Measurements from ENCODE around the gene XKR3.
"Not testable (repeated sequence)": the region's sequence is repeated elsewhere in the genome, so short reads cannot be mapped to it uniquely, and the experiment has no call there.

XKR3 gene

DNA sequence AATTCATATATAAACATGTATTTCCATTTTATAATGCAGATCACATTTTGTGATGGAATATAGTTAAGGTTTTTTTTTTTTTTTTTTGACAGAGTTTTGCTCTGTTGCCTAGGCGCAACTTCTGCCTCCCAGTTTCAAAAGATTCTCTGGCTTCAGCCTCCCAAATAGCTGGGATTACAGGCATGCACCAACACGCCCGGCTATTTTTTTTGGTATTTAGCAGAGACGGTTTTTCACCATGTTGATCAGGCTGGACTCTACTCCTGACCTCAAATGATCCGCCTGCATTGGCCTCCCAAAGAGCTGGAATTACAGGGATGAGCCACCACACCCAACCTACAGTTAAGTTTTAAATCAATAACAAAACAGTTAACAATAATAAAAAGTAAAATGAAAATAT, 18.8 kb downstream of the XKR3 start:
- no peak for TF ChIP-seq ZNF274 (IDR thresholded peaks at IDR 0.05; ENCODE audit: low read depth, low read length)
- TF ChIP-seq YY1 (IDR thresholded peaks at IDR 0.05; ENCODE audit: insufficient read depth, insufficient read length) = no peak
- TF ChIP-seq SUZ12 (IDR thresholded peaks at IDR 0.05; ENCODE audit: extremely low read depth, insufficient read depth, insufficient read length) = no peak
- no peak for DNase-seq (ENCODE audit: low read depth, low spot score)
- H3K9me3 ChIP-seq (ENCODE audit: insufficient read depth, low read length) = no peaks in the 10 kb centered on the region

DNA sequence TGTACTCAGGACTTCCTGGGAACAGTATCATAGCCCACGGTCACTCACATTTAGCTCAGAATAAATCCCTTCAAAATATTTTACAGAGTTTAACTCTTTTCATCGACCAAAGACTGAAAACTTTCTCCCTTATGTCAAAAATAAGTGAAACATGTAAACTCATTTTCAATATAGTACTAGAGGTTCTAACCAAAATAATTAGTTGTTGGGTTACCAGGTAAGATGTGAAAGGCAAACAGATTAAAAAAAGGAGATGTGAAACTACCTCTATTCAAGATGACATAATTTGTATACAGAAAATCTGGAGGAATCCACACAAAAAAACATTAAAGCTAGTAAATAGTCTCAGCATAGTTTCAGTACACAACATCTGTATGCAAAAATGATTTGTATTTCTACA, 20.3 kb downstream of the XKR3 start:
- Histone ChIP-seq H3K9ac (ENCODE audit: insufficient read length, low read depth) (no peak overlapping the region), H3K4me1 (ENCODE audit: insufficient read depth, insufficient read length) (no peaks in the 10 kb centered on the region), H3K4me3 (ENCODE audit: insufficient read length, low read depth) (no peak overlapping the region), H3K9me3 (ENCODE audit: insufficient read depth, low read length) (no peaks in the 10 kb centered on the region), H3K27me3 (ENCODE audit: insufficient read depth, insufficient read length) (no peaks in the 10 kb centered on the region), H3K36me3 (ENCODE audit: insufficient read depth, insufficient read length, low read length) (no peaks in the 10 kb centered on the region)
- TF ChIP-seq YY1 (IDR thresholded peaks at IDR 0.05; ENCODE audit: insufficient read depth, insufficient read length) (no peak), SUZ12 (IDR thresholded peaks at IDR 0.05; ENCODE audit: extremely low read depth, insufficient read depth, insufficient read length) (no peak), ZNF274 (IDR thresholded peaks at IDR 0.05; ENCODE audit: low read depth, low read length) (no peak)
- no peak for DNase-seq (ENCODE audit: low read depth, low spot score)

More for the DNA sequence above, 18.8 kb downstream of the XKR3 start:
- no peaks in the 10 kb centered on the region for H3K4me1 ChIP-seq (ENCODE audit: insufficient read depth, insufficient read length)
- no peak overlapping the region for H3K9ac ChIP-seq (ENCODE audit: insufficient read length, low read depth)
- no peak overlapping the region for H3K4me3 ChIP-seq (ENCODE audit: insufficient read length, low read depth)
- H3K27me3 ChIP-seq (ENCODE audit: insufficient read depth, insufficient read length) = no peaks in the 10 kb centered on the region
- no peaks in the 10 kb centered on the region for H3K36me3 ChIP-seq (ENCODE audit: insufficient read depth, insufficient read length, low read length)

DNA sequence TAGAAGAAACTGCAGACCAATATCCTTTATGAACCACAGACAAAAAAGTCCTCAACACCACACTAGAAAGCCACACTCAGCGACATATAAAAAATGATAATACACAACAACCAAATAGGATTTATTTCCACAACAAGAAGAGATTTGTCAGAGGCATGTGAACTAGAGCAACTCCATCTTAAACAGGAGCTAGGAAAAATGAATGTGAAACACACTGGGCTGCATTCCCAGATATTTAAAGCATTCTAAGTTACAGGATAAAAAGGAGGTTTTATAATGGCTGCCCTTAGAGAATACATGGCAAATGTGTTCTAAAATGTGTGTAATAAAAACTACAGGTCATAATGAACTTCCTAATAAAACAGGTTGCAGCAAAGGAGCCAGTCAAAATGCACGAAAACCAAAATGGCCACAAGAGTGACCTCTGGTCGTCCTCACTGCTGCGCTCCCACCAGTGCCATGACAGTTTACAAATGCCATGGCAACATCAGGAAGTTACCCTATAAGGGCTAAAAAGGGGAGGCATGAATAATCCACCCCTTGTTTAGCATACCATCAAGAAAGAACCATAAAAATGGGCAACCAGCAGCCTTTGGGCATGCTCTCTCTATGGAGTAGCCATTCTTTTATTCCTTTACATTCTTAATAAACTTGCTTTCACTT, 21.8 kb downstream of the XKR3 start:
- Histone ChIP-seq H3K36me3 (ENCODE audit: insufficient read depth, insufficient read length, low read length) (no peaks in the 10 kb centered on the region), H3K27me3 (ENCODE audit: insufficient read depth, insufficient read length) (no peaks in the 10 kb centered on the region), H3K4me1 (ENCODE audit: insufficient read depth, insufficient read length) (no peaks in the 10 kb centered on the region), H3K9me3 (ENCODE audit: insufficient read depth, low read length) (no peaks in the 10 kb centered on the region), H3K9ac (ENCODE audit: insufficient read length, low read depth) (no peak overlapping the region), H3K4me3 (ENCODE audit: insufficient read length, low read depth) (no peak overlapping the region)
- TF ChIP-seq ZNF274 (IDR thresholded peaks at IDR 0.05; ENCODE audit: low read depth, low read length) (no peak), SUZ12 (IDR thresholded peaks at IDR 0.05; ENCODE audit: extremely low read depth, insufficient read depth, insufficient read length) (no peak), YY1 (IDR thresholded peaks at IDR 0.05; ENCODE audit: insufficient read depth, insufficient read length) (no peak)
- no peak for DNase-seq (ENCODE audit: low read depth, low spot score)

DNA sequence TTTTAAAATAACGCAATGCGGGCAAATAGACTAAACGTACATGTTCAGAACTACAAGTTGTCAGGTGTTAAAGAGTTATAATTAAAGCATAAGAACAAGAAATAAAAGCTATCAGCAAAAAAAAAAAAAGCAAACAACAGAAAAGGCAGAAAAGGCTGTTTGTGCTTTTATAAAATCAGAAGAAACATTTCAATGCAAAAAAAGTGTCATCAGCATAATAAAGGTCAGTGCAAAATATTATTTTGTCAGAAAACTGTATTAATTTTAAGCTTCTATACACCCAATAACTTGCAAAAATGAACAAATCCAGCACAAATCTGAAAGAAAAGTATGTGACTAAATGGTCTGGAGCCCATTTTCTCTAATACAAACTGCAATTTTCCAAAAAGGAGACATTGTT, 23.6 kb downstream of the XKR3 start:
- H3K4me1 ChIP-seq (ENCODE audit: insufficient read depth, insufficient read length) = no peaks in the 10 kb centered on the region

DNA sequence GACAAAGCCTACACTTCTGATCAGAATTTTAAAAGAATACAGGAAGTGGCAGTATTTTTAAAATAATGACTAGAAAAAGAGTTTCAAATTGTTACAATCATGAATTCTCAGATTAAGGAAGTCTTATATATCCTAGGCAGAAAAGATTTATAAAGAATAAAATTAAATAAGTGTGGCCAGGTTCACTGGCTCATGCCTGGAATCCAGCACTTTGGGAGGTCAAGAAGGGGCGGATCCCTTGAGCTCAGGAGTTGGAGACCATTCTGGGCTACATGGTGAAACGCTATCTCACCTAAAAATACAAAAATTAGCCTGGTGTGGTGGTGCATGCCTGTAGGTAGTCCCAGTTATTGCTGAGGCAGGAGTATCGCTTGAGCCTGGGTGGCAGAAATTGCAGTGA, 24.1 kb downstream of the XKR3 start:
- Histone ChIP-seq H3K9me3 (ENCODE audit: insufficient read depth, low read length) (no peaks in the 10 kb centered on the region), H3K9ac (ENCODE audit: insufficient read length, low read depth) (no peak overlapping the region), H3K27me3 (ENCODE audit: insufficient read depth, insufficient read length) (no peaks in the 10 kb centered on the region), H3K4me3 (ENCODE audit: insufficient read length, low read depth) (no peak overlapping the region), H3K36me3 (ENCODE audit: insufficient read depth, insufficient read length, low read length) (no peaks in the 10 kb centered on the region), H3K4me1 (ENCODE audit: insufficient read depth, insufficient read length) (no peaks in the 10 kb centered on the region)
- no peak for DNase-seq (ENCODE audit: low read depth, low spot score)
- TF ChIP-seq YY1 (IDR thresholded peaks at IDR 0.05; ENCODE audit: insufficient read depth, insufficient read length) (no peak), SUZ12 (IDR thresholded peaks at IDR 0.05; ENCODE audit: extremely low read depth, insufficient read depth, insufficient read length) (no peak), ZNF274 (IDR thresholded peaks at IDR 0.05; ENCODE audit: low read depth, low read length) (no peak)

More for the DNA sequence above, 23.6 kb downstream of the XKR3 start:
- no peaks in the 10 kb centered on the region for H3K9me3 ChIP-seq (ENCODE audit: insufficient read depth, low read length)
- no peak for TF ChIP-seq YY1 (IDR thresholded peaks at IDR 0.05; ENCODE audit: insufficient read depth, insufficient read length)
- no peak for TF ChIP-seq SUZ12 (IDR thresholded peaks at IDR 0.05; ENCODE audit: extremely low read depth, insufficient read depth, insufficient read length)
- TF ChIP-seq ZNF274 (IDR thresholded peaks at IDR 0.05; ENCODE audit: low read depth, low read length) = no peak
- DNase-seq (ENCODE audit: low read depth, low spot score) = no peak
- no peak overlapping the region for H3K4me3 ChIP-seq (ENCODE audit: insufficient read length, low read depth)
- H3K36me3 ChIP-seq (ENCODE audit: insufficient read depth, insufficient read length, low read length) = no peaks in the 10 kb centered on the region
- H3K27me3 ChIP-seq (ENCODE audit: insufficient read depth, insufficient read length) = no peaks in the 10 kb centered on the region
- no peak overlapping the region for H3K9ac ChIP-seq (ENCODE audit: insufficient read length, low read depth)

DNA sequence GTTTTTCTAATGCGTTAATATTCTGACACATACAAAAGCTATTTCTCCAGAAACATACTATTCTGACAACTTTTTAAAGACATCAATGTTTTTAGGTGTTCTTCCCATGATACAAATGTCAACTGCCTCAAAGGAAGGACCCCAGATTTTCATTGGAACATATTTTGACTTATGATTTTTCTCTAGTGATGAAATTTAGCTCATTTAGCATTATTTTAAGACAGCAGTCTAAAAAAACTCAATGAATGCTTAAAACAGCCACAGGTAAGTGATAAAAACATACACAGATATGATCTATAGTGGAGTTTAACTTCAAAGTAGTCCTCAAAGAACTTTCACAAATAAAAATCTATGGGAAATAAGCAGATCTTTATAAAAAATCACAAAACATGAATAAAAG, 24.9 kb downstream of the XKR3 start:
- H3K4me1 ChIP-seq (ENCODE audit: insufficient read depth, insufficient read length) = no peaks in the 10 kb centered on the region
- H3K4me3 ChIP-seq (ENCODE audit: insufficient read length, low read depth) = no peak overlapping the region
- no peak for TF ChIP-seq ZNF274 (IDR thresholded peaks at IDR 0.05; ENCODE audit: low read depth, low read length)
- no peak for TF ChIP-seq SUZ12 (IDR thresholded peaks at IDR 0.05; ENCODE audit: extremely low read depth, insufficient read depth, insufficient read length)
- TF ChIP-seq YY1 (IDR thresholded peaks at IDR 0.05; ENCODE audit: insufficient read depth, insufficient read length) = no peak
- no peaks in the 10 kb centered on the region for H3K27me3 ChIP-seq (ENCODE audit: insufficient read depth, insufficient read length)
- H3K9ac ChIP-seq (ENCODE audit: insufficient read length, low read depth) = no peak overlapping the region
- H3K36me3 ChIP-seq (ENCODE audit: insufficient read depth, insufficient read length, low read length) = no peaks in the 10 kb centered on the region
- no peak for DNase-seq (ENCODE audit: low read depth, low spot score)
- no peaks in the 10 kb centered on the region for H3K9me3 ChIP-seq (ENCODE audit: insufficient read depth, low read length)

DNA sequence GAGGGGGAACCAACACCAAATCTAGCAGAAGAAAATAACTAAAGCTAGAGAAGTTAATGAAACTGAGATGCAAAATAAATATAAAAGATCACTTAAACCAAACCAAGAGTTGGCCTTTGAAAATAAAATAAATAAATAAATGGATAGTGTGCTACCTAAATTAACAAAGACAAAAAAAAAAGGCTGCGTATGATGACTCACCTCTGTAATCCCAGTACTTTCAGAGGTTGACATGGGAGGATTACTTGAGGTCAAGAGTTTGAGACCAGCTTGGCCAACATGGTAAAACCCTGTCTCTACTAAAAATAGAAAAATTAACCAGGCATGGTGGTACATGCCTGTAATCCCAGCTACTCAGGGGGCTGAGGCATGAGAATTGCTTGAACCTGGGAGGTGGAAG, 29.7 kb downstream of the XKR3 start:
- not testable (repeated sequence) for H3K4me3 ChIP-seq (ENCODE audit: insufficient read length, low read depth)

More for the DNA sequence above, 29.7 kb downstream of the XKR3 start:
- H3K36me3 ChIP-seq (ENCODE audit: insufficient read depth, insufficient read length, low read length); H3K27me3 ChIP-seq (ENCODE audit: insufficient read depth, insufficient read length); DNase-seq (ENCODE audit: low read depth, low spot score); H3K9me3 ChIP-seq (ENCODE audit: insufficient read depth, low read length); H3K9ac ChIP-seq (ENCODE audit: insufficient read length, low read depth); H3K4me1 ChIP-seq (ENCODE audit: insufficient read depth, insufficient read length): not testable (repeated sequence)
